HG02943 (cell line): ENCODE measurements around the gene SLC25A21.

ENCODE experiments used
- ATAC-seq: cut with Tn5 transposase; IDR thresholded peaks from one replicate; pipeline ENCODE4 v1.9.1; 2021; ENCODE audit warnings: mild to moderate bottlenecking, low read depth, moderate library complexity; ENCODE audit not compliant: unreplicated experiment

Gene SLC25A21

DNA sequence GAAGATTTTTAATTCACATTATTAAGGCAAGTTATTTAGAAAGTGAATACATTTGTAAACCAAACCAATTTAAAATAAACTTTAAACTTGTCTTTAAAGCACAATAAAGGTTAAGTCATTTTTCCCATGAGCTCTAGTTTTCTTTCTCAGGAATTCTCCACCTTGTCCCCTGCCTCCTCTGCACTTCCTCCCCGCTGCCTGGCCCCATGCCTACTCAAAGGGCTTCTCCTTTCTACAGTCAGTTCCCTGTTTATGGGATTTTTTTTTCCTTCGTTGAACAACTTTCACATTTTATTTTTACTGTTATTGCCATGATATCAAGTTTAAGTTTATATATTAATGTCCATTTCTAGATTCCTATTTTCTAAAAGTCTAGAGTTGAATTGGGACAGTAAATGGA lies 223.0 kb downstream of the SLC25A21 start:
- no peak for ATAC-seq

DNA sequence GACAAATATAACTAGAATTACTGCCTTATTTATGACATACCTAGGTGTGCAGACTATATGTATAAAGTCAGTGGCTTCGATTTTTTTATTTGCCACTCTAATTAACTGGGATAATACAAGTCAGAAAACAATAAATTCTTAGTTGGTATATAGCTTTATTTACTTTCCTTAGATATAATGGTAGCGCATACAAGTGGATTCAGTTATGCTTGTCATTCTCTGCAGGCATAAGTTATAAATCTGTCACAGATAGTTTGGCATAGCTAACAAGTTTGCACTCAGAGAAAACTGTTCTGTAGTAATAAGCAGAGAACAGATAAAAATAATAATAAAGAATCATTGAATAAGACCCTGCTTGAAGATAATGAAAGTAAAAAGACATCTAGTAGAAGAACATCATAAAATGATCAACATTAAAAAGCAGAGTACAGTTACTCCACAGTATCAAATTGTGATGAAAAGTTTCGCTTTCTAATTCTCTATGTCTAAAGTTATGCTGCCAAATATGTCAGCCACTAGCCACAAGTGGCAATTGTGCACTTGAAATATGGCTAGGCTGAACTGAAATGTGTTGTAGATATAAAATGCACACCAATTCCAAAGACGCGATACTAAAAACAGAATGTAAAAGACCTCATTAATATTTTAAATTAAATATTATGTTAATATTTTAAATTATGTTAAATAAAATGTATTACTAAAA lies 224.1 kb downstream of the SLC25A21 start:
- ATAC-seq = no peak

- no peak for ATAC-seq
These were observed 225.0 kb downstream of the SLC25A21 start for GRCh38 chr14:36947362-36947761.

- no peak for ATAC-seq
These were observed 225.5 kb downstream of the SLC25A21 start for GRCh38 chr14:36946872-36947271.

- ATAC-seq = no peak
These were observed 227.9 kb downstream of the SLC25A21 start for GRCh38 chr14:36944307-36945010.

DNA sequence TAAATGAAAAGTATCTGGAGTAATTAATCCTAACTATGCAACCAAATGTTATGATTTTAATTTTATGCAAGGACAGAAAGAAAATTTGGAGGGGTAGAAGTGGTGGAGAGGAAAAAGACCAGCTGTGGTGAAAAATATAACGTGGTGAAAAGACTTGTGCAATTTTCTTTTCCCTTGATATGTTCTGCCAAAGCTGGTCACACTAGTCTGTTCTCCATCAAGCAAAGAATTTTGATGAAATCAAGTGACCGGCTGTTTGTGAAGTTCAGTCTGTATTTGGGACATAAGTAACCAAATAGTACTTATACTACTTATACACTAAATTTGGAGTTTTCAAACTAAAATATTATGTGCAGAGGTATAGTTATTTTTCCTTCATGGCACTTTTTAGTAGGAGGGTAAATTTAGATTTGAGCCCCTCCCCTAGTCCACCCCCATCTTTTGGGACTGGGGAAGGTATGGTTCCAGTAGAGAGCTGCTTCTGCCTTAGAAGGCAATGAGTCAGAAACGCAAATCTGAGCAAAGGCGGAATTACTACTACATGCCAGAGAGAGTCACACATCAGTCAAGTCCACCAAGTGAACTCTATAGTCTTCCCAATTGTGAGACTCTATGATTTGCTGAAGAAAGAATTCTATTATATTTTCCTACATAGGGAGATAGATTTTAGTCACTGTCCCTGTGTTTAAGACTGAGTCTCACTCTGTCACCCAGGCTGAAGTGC lies 229.7 kb downstream of the SLC25A21 start:
- no peak for ATAC-seq

- ATAC-seq = peak; percentile 84
These were observed 230.5 kb downstream of the SLC25A21 start for GRCh38 chr14:36941783-36942521.

DNA sequence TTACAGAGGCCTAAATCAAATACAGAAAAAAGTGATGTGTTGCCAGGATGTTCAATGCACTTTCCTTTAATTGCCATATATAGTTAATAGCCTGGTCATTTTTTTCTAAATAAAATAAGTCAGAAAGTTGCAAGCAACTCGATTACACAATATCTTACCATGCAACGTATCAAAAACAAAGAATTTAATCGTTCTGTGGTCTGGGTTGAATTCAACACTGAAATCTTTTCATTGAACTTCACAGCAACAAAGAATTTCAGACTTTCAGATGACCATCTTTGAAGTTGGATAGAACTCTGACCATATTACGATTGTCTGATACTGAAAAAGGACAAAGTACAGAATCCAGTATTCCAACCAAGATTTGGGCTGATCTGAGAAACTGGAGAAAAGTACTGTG lies 231.9 kb downstream of the SLC25A21 start:
- no peak for ATAC-seq

- ATAC-seq = no peak
These were observed 233.1 kb downstream of the SLC25A21 start for GRCh38 chr14:36939265-36939664.

GRCh38 chr14:36938678-36939077 lies 233.7 kb downstream of the SLC25A21 start:
- ATAC-seq = no peak

- ATAC-seq = no peak
These were observed 236.3 kb downstream of the SLC25A21 start for GRCh38 chr14:36935976-36936678.

GRCh38 chr14:36934304-36934703 lies 238.1 kb downstream of the SLC25A21 start:
- ATAC-seq = no peak

GRCh38 chr14:36931791-36932190 lies 240.6 kb downstream of the SLC25A21 start:
- no peak for ATAC-seq

GRCh38 chr14:36928432-36928831 lies 244.0 kb downstream of the SLC25A21 start:
- no peak for ATAC-seq

DNA sequence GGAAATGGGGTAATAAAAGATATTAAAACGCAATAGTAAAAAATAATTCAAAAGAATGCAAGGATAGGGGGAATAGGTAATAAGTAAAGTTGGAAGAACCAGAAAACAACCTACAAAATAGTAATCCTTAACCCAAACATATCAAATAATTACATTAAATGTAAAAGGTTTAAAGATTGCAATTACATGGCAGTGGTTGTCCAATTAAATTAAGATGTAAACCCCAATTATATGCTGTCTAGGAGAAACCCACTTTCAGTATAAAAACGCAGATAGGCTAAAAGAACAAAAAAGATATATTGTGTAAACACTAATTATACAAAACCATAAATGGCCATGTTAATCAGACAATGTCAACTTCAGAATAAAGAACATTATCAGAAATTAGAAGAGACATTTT lies 247.3 kb downstream of the SLC25A21 start:
- no peak for ATAC-seq

- no peak for ATAC-seq
These were observed 255.7 kb downstream of the SLC25A21 start for GRCh38 chr14:36916668-36917067.

DNA sequence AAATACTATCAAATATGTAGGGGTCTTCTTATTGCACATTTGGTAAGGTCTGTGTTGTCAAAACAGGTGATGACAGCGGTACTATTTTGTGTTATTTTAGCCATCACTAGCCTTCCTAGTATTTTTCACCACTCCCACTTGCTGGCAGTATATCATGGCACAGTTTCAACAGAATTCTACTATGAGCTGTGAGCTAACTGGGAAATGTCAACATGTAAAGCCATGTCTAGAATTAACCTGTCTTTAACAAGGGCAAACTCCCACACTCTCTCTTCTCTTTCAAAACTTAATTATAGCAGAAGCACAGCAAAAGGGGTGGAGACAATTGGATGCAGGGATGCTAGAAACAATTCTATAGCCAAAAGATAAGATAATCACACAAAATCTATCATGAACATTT lies 257.3 kb downstream of the SLC25A21 start:
- no peak for ATAC-seq

DNA sequence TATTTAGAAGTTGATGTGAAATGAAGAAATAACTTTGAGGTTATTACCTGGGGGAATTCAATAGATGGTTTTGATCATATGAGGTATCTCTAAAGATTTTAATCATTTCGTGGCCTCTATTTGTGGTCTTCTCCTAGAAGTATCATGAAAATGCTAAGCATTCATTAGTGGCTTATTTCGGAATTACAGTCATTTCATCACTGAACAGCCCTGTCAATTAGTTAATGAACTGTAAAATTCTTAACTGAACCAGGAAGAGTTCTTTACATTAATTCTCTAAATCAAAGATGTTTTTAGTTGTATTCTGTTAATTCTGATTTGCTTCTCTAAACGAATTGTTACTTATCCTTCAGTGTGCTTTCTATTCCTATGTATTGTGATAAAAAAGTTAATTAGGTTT lies 261.8 kb downstream of the SLC25A21 start:
- ATAC-seq = no peak

- no peak for ATAC-seq
These were observed 267.0 kb downstream of the SLC25A21 start for GRCh38 chr14:36905272-36905888.

DNA sequence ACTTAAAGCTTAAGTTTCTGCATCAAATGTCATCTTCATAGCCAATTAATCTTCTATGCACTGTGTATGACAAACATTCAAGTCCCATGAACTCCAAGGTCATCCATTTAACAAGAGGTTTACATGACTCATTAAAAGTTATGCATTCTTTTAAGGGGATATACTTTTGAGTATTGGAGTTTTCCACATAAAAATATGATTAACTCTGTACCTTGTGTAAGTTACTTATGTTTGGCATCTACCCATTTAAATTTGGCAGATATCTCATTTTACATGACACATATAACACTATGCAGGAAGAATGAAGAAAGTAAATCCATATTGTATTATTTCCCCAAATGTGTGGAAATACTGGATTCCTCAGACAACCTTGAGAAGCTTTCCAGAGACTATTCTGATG lies 270.5 kb downstream of the SLC25A21 start:
- ATAC-seq = no peak
